C4-2B (cell line): ENCODE data around the gene MMS22L.

Experiments used
- CTCF ChIP-seq: fragments of 450-650 bp; conservative IDR thresholded peaks from 2 replicates; pipeline ENCODE4 v1.5.1; 2017; ENCODE audit warnings: mild to moderate bottlenecking
- ZFX ChIP-seq: fragments of 450-650 bp; IDR thresholded peaks from 2 replicates; pipeline ENCODE4 v1.6.1; 2017

GRCh38 chr6:97176468-97176867 lies 106.5 kb downstream of the MMS22L start:
- TF ChIP-seq CTCF (no peak), ZFX (no peak)
